HUDEP-2 (cell line): Measurements from ENCODE around the gene TECPR1.
"Not testable (repeated sequence)": the region's sequence is repeated elsewhere in the genome, so short reads cannot be mapped to it uniquely, and the experiment has no call there.

Experiments used
- DNase-seq, 76 experiments: peaks; one replicate each; lab custom pipeline; 2025; ENCODE audit not compliant: unreplicated experiment in 76 of 76; lab: John Stamatoyannopoulos, UW

TECPR1 gene

GRCh38 chr7:98228801-98229200 is 23.2 kb downstream of the TECPR1 start:
- no peak for DNase-seq

- no peak for DNase-seq
Observed at GRCh38 chr7:98227939-98228338, 24.1 kb downstream of the TECPR1 start.

- no peak for DNase-seq
Observed at GRCh38 chr7:98225913-98226614, 26.0 kb downstream of the TECPR1 start.

GRCh38 chr7:98224701-98225181 is 27.3 kb downstream of the TECPR1 start:
- DNase-seq: no peak

- no peak for DNase-seq
Observed at GRCh38 chr7:98223898-98224700, 27.9 kb downstream of the TECPR1 start.

GRCh38 chr7:98223351-98223897 is 28.6 kb downstream of the TECPR1 start:
- no peak for DNase-seq

GRCh38 chr7:98222533-98223195 is 29.4 kb downstream of the TECPR1 start:
- DNase-seq: no peak

- no peak for DNase-seq
Observed at GRCh38 chr7:98221611-98222532, 30.2 kb downstream of the TECPR1 start.

GRCh38 chr7:98219382-98219781 is 32.6 kb downstream of the TECPR1 start:
- DNase-seq: not testable (repeated sequence)

GRCh38 chr7:98217623-98218582 is 34.1 kb downstream of the TECPR1 start:
- DNase-seq: peak in 22 of 76 experiments; percentile 3 to 64 (median 27)

GRCh38 chr7:98216941-98217622 is 35.0 kb downstream of the TECPR1 start:
- DNase-seq: no peak

GRCh38 chr7:98215561-98216495 is 36.2 kb downstream of the TECPR1 start:
- no peak for DNase-seq

- DNase-seq: no peak
Observed at GRCh38 chr7:98214811-98215321, 37.2 kb downstream of the TECPR1 start.

GRCh38 chr7:98213888-98214810 is 37.9 kb downstream of the TECPR1 start:
- DNase-seq: no peak

- DNase-seq: no peak
Observed at GRCh38 chr7:98213296-98213887, 38.6 kb downstream of the TECPR1 start.
